DMS153 treated with DMSO at 0.1 percent for 48 hours (cell line): Measurements from ENCODE around the gene SLC6A1.
A peak's percentile ranks its signal among the peaks of the same experiment; 100 is the strongest.

ENCODE experiments used
- DNase-seq: peaks from one replicate; lab custom pipeline; 2025; ENCODE audit not compliant: unreplicated experiment; lab: John Stamatoyannopoulos, UW

Gene SLC6A1

DNA sequence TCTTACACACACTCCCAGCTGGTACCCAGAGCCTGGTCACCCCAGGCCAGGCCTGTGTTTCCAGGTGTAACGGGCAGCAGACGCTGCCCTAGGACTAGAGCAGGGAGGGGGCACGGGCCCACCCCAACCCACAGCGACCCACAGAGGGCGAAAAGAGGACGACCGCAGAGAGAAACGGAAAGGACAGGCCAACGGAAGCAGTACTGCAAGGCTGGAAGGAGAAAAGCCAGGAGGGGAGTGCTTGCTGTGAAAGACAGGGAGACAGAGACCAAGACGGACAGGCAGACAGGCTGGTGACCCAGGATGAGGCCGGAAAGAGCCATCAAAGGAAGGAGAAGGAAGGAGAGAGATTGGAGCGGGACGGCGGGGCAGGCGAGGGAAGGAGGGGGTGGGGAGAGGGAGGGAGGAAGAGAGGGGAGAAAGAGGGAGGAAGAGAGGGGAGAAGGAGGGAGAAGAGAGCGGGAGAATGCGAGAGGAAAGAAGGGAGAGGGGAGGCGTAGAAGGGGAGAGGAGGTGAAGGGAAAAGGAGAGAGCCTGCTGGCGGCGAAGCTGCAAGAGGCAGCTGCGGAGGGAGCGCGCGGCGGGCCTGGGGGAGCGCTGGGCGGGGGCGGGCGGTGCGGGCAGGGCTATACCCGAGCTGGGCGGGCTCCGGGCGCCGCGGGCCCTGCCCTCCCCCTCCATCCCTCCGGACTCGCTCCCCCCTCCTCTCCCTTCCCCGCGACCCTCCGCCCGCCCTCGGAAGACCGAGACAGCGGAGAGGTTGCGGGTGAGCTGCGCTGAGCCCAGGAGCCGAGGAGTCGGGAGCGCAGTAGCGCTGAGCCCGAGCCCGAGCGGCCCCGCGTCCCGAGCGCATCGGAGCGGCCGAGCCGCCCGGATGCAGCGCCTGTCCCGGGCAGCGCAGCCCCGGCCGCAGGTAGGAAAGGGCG lies at the start of gene SLC6A1:
TSS of gene SLC6A1 (plus strand) at position 732 of the 926 bp plus-strand sequence. CDS start 24,464 bp downstream, outside the sequence.
- no peak for DNase-seq

DNA sequence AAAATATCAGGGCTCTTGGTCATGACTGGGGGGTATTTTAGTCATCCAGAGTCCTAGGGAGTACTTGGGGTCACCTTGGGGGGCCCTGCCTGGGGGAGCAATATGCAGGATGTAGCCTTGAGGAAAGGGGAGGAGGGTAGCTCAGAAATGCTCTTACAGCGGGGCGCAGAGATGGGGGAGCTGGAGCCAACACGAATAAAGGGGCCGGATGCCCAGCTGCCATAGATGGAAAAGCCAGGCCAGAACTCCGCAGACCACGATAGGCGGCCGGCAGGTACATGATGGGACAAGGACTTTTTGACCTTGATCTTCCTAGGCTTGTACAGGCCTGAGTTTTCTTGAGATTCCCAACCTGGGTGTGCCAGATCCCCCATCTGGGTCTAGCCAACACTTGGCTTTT lies 47.7 kb upstream of the SLC6A1 start:
- no peak for DNase-seq

DNA sequence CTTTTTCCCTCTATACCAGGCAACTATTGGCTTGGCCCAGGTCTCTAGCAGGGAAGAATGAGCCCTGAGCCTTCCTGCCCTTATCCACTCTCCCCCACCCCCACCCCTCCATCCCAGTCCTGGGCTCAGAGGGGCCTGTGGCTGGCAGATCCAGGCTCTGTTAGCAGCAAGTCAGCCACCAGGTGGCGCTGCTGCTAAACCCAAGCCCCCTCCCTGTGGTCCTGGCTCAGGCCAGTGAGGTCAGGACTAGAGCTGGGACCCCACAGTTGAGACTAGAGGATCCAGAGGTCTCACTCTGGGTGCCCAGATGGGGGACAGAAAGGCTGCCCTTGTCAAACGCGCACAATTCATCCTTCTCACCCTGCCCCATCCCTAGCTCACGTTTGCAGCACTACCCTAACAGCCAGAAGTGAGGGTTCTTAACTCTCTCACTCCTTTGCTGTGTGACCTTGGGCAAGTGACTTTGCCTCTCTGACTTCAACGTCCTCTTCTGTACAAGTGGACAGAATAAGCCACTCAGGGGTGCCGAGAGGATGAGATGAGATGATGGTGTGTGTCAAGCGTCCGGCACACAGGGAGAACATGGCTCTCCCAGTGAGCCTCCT lies 46.8 kb upstream of the SLC6A1 start:
- DNase-seq: no peak

DNA sequence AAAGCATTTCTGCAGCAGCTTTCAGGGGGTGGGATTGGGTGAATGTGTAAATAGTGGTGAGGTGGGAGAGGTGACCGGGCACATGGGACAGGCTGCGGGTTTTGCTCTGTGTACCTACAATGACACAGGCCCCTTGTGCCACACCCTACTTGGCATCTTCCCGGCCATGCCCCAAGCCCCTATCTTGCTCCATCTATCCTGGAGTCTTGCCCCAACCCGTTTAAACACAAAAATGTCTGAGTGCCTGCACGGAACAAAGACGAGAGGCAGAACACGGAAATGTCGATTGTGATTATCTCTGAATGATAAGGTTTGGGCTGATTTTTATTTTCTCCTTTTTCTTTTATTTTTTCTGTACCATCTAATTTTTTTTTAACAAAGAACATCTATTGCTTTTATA lies 46.0 kb upstream of the SLC6A1 start:
- no peak for DNase-seq

DNA sequence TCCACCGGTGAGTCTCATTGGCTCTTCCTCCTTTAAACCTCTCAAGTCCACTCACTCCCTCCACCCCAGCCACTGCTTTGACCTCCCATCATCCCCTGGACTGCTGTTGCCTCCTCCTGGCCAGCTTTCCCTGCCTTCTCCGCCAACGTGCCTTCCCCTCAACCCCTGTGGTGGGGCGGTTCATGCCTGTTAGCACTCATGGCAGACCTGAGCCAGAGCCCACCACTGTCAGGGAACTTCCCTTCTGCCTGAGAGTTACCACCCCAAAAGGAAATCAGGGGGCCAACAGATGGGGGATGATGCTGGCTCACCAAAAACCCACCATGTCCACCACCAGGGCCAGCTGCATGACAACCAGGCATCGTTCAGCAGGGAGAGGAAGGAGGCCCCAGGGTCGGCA lies 44.2 kb upstream of the SLC6A1 start:
- no peak for DNase-seq

DNA sequence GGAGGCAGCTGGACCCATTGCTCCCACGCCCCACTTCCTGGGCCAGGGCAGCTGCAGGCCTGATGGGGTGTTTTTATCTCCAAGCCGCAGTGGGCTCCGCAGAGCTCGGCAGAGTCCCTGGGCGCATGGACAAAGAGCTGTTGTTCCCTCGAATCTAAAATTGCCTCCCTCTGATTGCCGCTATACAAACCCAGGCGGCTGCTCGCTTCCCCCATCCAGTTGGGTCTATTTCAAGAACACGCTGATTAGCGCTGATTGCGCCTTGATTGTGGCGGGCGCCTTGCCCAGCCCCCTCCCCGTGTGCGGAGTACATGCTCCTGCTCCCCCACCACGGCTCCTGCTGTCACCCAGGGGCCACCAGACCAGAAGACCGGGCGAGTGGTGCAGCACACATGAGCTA lies 43.4 kb upstream of the SLC6A1 start:
- DNase-seq: no peak

DNA sequence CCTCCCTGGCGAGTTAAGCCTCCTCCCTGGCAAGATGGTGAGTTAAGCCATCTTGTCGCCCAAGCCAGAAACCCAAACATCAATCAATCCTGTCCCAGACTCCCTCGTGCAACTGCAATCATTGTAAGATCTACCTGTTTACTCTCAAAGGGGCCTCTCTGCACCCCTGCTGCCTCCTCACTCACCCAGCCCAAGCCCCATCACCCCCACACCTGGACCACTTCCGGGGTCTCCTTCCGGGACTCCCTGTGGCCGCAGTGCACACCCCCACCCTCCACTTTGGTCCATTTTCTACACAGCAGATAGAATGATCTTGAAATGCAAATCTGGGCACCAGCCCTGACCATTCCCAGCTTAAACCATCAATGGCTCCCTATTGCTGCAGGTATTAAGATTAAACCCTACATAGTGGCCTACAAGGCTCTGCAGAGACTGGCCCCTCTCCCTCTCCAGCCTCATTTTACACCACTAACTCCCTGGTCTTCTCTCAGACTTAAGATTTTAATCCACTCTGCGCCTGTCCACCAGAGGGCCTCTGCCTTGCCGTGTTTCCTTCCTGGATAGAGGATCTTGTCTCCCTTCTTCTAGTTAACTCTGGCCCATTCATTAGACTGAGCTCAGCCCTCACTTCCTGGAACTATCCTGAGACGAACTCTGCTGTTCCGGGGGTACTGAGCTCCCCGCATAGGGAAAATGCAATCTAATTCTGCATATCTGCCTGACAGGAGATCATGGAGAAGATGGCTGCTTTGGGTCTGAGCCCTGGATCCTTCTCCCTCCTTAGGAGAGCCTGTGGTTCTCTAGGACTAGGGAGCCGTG lies 41.9 kb upstream of the SLC6A1 start:
- DNase-seq: no peak

DNA sequence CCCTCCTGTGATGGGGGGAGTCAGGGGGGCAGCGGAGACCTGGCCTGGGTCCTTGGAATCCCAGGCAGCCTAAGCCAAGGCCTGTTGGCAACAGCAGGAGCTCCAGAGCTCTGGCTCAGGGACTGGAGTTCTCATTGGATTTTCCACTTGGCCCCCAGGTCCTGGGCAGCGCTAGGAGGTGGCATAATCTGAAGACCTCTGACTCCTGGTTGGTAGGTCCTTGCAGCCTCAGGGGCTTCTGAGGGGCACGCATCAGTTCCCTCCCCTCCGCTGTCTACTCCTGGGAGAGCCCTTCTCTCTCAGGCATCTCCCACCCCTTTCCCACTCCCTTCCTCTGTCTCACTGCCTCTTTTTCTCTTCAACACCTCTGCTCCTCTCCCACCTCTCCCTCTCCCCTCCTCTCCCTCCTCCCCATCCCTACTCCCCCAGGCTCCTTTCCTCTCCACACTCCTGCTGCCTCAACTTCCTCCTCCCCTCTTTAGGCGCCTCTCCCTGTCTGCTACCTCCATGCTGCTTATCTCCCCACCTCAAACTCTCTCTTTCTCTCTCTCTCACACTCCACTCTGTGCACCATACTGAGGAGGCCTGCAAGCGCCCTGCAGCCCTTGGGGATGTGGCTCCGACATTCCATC lies 41.1 kb upstream of the SLC6A1 start:
- DNase-seq: no peak

DNA sequence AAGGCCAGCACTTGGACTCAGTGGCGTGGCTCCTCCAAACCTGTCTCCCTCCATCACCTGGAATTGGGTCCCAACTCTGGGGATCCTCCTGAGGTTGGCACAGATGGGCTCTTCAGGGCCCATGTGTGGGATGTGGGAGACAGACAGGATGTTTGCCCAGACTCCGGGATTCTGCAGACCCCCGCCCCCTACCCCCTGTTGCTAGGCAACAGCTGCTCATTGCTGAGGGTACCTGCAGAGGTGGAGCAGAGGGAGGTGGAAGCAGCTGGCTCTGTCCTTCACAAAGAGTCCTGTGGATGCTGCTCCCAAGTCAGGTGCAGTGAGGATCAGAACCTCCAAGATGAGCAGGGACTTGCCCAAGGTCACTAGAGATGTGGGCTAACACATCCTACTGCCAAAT lies 40.0 kb upstream of the SLC6A1 start:
- DNase-seq: no peak

DNA sequence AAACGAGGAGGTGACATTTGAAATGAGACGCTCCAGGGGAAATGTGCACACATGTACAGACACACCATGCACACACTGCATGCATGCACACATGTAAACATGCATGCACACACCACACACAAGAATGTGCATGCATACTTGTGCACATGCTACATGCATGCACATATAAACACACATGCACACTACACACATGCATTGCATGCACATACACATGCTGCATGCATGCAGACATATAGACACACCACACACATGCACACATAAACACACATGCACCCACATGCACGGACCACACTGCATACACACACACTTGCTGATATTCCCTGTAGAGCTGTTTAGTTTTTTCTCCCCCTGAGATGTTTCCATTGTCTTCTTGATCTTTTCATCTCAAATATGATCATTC lies 37.8 kb upstream of the SLC6A1 start:
- no peak for DNase-seq

DNA sequence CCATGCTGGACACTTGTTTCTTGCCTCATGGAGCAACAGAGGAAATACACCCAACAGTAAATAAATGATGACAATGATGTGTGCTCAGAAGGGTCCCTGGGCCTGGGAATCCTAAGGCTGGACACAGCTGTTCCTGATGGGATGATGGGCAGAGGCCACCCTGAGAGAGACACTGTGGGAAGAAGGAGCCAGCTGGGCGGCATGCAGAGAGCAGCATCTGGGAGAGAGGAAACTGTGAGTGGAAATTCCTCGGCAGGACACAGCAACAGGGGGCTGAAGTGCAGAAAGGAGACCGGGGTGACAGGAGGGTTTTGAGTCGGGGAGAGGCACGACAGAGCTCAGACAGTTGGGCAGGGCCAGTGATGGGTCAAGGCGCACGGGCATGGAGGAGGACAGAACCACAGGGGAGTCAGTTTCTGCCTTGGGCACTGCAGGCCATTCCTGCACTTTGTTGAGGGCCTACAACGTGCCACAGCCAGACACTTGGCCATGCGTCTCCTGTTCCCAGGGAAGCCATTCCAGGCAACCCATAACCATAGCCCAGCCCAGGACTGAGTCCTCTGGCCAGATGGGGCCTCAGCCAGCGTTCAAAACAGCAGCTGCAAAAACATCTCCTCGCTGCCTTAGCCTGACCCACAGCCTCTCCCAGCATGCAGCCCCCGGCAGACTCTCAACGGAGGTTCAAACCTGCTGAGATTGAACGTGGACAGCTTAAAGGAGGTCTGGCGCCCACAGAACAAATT lies 36.7 kb upstream of the SLC6A1 start:
- DNase-seq: no peak

DNA sequence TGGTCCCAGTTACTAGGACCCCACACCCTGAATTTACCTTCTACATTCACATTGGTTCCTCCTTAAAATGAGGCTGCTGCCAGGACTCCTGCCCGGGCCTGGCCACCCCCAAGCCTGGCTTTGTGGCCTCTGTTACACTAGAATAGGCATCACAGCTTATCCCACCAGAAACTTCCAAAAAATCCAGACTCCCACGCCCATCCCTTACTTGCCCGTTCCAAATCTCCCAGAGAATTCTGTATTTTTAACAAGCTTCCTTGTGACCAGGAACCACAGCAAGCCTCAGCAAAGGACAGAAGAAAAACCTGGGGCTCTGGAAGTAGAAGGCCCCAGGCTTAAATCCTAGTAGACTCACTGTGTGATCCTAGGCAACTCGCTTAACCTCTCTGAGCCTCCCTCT lies 36.0 kb upstream of the SLC6A1 start:
- no peak for DNase-seq

DNA sequence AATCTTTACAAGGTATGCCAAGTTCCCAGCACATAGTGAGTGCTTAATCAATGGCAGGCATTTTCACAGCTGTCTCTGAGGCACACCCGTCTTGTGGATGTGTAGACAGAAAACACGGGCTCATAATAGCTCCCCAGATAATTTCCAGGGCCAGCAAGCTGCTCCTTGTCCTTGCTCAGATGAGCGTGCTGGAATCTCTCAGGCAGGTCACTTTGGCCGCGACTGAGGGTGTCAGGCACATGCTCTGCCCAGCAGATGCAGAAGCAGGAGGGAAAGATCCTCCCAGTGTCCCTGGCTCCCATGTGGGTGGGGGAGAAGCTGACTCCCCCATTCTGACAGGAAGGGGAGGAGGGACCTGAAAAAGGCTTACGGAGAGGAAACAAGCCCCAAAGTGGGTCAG lies 35.6 kb upstream of the SLC6A1 start:
- DNase-seq: no peak

DNA sequence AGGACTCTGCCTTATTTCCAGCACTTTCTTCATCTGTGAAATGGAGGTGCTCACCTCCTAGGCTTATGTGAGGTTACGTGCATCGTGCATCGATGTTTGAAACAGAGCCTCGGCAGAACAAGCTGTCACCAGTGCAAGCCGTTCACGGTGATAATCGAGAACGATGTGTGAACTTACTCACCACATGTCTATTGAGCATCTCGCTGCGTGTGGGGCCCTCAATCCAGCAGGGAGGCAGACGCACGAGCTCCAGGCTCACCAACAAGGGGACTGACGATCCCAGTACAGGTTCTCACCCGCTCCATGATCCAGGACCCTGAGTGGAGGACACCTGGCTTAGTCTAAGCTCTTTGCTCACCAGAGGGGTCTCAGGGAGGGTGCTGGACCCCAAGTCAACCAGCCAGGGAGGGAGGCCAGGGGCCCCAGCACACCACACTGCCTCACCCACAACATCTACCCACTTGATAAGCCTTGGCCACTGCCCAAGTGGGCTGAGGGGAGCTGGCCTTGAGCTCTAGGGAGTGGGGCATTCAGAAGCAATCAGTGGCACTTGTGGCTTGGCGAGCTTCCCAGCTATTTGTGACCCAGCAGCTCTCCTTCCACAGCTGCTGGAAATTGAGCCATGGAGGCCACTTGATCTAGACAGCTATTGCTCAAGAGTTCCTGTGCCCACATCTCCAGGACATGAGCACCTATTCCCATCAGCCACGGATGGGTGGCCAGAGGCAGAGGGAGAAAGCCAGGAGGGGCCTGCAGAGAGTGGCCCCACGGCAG lies 34.4 kb upstream of the SLC6A1 start:
- DNase-seq: peak; percentile 47

DNA sequence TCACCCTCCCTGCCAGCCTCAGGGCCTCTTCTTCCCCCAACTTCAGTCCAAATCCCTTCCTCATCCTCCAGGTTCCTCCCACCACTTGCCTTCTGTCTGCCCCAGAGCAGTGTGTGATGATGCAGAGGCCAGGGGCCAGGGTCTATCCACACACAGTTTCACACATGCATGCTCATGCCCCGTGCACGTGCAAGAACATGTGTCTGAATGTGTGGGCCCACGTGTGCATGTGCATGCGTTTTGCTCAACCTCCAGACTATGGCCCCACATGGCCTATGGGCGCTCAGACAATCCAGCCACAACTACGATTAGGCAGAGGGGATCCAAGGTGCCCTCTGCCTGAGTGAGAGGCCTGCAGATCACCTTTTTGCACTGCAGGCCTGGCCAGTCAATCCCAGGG lies 32.3 kb upstream of the SLC6A1 start:
- no peak for DNase-seq

DNA sequence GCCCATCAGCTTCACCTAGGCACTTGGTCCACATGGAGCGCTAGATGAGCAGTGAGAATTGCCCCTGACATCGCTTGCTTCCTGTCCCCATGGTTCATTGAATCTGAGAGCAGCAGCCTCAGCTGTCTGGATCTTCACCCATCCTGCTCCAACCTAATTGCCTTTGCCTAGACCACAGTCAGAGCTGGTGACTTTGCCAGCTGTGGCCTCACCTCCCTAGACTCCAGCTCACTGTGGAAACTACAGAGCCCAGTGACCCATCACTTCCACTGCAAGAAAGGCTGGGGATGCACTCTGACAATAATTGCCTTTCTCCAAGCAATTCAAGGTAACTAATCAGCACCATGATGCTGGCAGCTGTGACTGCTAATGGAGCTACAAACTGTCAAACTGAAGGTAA lies 30.6 kb upstream of the SLC6A1 start:
- no peak for DNase-seq

DNA sequence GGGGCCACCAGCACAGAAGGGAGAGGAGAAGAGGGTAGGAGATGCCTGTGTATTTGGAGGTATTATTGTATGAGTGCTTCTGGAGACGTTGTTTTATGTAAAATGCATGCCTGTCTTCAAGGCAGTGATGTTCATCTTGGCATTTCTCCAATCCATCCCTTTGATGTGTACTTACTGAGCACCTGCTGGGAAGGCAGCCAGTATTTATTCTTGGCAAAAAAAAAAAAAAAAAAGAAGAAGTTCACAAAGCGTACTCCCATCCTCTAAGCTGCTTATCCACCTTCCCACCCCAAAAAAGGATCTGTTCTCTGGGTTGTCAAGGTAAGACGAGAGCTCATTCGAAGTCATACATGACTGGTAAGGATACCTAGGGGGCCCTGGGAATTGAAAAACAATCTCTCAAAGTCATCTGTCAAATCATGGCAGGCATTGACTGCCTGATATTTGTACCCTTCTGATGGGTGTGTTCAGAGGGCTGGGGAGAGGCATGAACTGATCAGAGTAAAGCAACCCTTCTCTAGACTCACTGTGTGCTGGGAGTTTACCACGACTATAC lies 30.0 kb upstream of the SLC6A1 start:
- no peak for DNase-seq

DNA sequence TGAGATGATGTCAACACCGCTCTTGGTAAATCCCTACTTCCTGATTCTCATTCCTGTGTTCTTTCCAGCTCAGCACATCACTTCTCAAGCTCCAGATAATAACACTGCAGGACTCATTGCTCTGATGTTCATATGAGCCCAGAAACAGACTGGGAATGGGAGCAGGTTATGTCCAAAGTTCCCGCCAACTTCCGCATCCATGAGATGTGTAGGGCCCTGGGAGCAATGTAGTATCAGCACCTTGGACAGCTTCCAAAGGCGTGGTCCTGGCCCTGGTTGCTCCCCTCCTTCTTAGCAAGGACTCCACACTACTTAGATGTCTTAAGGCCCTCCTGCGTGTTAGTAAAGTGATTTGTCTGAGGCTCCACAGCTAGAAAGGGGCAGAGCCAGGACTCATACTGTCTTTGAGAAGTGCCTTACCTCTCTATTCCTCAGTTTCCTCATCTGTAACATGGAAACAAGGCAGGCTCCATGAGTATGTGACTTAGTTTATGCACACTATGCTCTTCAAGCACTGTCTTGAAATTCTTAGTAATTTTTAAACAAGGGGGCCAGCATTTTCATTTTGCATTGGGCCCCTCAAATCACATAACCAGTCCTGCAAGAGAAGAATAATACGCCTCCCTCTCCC lies 27.9 kb upstream of the SLC6A1 start:
- no peak for DNase-seq

DNA sequence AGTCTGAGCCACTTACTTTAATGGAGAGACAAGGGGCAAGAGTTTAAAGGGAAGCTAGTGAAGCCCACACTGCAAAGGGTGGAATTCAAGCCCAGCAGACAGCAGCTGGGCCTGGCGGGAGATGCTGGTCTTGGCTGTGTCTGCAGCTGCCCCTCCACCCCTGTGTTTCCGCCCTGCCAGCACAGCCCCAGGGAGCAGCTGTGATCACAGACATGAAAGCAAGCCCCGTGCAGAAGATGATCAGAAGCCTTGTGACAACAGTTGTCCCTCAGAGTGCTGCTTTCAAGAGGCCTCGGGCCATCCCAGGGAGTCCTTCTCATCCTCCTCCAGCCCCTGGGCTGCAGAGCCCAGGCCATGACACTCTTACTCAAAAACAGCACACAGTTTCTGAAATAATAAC lies 24.1 kb upstream of the SLC6A1 start:
- no peak for DNase-seq
